HG03575 (cell line): ENCODE results near the gene ULBP3.
"Not testable (repeated sequence)": the region's sequence is repeated elsewhere in the genome, so short reads cannot be mapped to it uniquely, and the experiment has no call there.

ENCODE experiments used
- ATAC-seq: cut with Tn5 transposase; IDR thresholded peaks from one replicate; pipeline ENCODE4 v1.9.1; 2021; ENCODE audit not compliant: unreplicated experiment, insufficient number of reproducible peaks, low FRiP score; ENCODE audit errors: extremely low read depth

ULBP3 gene

DNA sequence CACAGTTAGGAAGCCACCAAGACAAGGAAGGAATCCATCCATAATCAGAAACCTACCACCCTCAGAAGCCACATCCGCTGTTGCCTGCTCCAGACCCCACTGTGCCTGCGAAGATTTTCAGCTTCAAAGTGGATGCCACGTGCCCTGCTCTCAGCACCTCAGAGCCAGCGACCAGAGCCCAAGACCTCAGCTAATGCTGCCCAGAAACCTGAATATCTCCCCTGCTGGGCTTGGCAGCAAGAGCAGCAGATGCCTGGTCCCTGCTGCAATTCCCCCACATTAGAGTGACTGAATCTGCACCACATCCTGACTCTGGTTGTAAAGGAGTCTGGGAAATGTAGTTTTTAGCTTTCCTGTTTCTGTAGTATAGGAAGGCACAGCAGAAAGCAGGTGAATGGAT, 10.7 kb upstream of the ULBP3 start:
- ATAC-seq: no peak

DNA sequence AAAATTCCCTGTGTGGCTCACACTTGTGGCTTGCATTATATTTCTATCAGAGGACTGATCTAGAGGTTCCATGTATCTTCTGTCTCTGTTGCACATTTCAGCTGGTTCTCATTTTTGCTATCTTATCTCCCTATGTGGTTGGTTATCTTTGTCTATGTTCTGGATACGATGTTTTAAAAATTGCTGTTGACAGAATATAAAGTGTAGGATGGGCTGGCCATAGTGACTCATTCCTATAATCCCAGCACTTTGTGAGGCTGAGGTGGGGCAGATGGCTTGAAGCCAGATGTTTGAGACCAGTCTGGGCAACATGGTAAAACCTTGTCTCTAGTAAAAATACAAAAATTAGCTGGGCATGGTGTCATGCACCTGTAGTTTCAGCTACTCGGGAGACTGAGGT, 9.9 kb upstream of the ULBP3 start:
- ATAC-seq: no peak

DNA sequence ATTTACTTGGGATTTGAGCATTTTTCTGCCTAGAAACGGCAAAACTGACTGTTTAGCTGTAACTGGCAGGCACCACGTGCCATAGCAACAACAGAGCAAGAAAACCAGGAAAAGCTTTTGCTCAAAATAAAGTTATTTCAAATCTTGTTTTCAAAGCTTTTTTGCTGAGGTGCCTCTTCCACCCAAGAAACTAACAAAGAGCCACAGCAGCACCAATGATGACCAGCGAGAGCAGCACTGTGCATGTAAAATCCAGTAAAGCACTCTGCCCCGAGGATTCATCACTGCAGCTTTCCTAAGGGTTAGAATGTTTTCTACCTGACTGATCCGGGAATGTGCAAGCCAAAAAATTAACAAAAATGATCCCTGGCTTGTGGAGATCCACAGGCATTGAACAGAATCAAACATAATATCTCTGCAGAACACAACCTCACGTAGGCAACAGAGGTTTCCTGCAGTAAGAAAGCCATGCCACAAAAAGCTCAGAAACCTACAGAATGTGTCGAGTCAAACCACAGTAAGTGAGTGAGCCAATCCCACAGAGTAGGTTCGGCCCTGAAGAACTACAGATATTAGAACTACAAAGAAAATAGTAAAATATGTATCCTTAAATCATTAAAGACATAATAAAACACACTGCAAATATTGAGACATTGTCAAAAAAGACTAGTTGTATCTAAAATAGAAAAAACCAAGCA, 7.4 kb upstream of the ULBP3 start:
- no peak for ATAC-seq

DNA sequence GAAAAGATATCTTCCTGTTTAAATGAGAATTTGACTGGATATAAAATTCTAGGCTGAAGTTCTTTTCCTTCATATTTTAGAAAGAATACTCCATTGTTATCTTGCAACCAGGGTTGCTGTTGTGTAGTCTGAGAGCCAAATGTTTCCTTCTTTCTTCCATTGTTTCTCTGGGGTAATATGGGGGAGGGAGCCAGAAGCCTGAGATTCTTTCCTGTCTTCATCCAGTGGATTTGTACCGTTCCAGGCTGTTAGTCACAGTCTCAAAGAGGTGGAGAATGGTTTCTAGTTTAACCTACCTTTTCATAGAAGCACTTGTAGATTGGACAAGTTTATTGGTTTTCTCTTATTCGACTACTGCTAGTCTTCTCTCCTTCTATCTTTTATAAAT, 6.1 kb upstream of the ULBP3 start:
- ATAC-seq: no peak

DNA sequence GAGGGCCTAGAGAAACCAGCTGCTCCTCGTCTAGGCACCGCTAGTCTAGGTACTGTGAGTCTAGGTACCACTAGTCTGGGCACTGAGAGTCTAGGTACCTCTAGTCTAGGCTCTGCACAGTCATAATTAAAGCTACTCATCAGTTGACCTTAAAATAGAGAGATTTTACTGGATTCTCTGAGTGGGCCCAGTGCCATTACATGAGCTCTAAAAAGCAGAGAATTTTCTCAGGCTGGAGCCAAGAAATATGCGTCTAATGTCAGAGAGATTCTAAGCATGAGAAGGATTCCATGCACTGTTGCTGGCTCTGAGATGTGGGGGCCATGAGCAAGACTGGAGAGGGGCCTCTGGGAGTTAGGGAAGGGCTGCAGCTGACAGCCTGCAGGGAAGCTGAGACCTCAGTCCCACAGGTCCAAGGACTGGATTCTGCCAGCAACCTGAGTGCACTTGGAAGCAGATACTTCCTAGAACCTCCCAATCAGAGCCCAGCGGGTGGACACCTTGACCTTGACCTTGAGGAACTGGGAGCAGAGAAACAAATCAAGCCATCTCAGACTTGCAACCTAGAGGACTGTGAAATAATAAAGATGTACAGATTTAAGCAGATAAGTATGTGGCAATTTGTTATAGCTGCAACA, 5.6 kb upstream of the ULBP3 start:
- ATAC-seq: not testable (repeated sequence)

DNA sequence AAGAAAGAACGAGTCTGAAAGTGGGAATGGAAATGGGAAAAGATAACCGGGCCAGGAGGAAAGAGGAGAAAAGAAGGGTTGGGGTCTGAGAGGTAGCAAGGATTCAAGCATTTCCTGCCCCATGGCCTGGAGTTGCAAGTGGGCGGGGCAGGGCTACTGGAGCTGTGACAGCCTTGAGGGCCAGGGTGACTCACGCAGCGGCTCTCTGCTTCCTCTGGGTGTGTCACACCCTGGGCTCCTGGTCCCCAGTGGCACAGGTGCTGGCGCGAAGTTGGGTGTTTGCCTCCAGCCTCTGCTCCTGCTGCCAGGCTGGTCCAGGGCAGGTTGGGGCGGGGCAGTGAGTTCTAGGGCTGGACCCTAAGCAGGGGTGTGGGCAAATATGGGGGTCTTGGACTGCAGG, 3.3 kb upstream of the ULBP3 start:
- no peak for ATAC-seq

DNA sequence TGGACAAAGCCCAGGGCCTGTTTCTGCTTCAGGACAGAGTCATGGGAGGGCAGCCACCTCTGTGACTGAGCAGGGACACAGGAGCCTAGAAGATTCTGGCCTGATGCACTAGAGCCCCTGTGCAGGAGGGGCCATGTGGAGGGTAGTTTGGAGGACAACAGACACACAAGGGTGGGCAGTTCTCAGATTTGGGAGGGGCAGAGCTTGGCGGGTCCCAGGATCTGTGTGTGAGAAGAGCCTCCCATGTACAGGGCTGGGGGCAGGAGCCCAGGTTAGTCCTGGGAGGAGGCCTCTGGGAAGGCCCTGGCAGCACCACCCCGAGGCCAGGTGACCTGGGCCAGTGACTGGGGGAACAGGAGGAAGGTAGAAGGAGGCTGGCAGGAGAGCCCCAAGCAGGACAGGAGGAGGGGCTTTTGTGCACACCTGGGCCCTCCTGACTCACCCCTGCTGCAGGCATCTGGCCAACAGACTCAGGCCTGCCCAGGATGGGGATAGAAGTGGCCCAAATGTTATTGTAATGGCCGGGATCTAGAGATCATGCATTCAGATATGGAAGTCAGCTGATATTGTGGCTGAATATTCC, 1.4 kb upstream of the ULBP3 start:
- no peak for ATAC-seq

DNA sequence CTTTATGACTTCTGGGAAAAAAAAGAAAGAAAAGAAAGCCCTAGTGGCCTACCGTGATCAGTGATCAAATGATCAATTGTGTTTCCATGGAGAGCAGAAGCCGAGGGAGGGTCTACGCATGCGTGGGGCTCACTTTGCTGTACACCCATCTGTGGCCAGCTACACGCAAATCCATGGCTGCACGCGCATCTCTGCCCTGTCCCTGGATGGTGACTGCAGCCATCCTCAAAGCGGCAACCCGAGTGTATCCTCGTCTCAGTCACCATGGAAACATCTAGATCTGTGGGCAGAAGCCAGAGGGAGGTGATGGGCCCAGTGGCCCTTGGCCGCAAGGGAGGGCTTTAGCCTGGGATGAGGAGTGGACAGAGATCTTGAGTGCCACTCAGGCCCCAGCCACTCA, 785 bp upstream of the ULBP3 start:
- no peak for ATAC-seq

DNA sequence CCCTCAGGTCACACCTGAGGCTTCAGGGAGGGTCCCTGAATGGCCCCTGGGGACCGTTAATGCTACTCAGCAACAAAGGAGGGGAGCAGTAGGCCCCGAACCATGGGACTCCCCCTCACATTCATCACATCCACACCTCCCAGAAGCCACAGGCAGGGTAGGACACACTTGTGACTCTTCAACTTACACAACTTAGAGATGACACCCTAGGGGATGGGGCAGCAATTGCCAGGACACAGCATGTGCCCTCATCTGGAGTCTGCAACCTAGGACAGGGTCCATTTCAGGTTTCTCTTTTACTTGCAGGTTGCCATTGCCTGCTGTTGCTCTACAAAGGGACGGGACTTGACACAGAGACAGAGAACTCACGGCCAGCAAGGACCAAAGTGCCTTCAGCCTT, 770 bp downstream of the ULBP3 start:
- ATAC-seq: no peak

DNA sequence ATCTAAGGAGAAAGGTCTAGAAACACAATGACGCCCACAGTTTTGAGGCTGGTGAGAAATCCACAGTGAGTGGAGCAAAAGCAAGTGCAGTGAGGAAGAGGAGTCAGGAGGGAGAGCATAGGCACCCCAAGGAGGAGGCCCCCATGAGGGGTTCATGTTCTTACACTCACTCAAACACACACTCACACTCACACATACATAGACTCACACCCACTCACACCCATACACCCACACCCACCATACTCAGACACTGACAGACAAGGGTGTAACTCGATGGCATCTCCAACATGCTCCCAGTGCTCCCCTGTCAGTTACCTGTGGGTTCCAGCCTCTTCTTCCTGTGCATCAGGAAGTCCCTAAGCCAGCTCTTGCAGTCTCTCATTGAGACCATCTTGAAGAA, 3.8 kb downstream of the ULBP3 start:
- ATAC-seq: no peak

DNA sequence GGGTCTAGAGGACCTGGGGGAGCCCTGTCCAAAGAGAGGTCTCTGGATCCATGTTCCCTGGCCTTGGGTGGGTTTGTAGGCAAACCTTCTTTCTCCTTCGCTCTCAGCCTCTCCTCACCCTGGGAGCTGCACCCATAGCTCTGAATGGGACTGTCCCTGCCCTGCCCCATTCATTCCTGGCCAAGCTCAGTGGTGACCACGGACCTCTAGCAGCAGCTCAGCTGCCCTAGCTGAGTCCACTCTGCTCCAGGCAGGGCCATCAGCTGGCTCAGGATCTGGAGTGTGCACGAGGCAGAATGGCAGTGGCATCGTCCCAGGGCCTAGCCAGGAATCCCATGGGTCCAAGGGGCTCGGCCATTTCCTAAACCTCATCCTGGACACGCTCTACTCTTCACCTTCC, 5.3 kb downstream of the ULBP3 start:
- ATAC-seq: no peak

DNA sequence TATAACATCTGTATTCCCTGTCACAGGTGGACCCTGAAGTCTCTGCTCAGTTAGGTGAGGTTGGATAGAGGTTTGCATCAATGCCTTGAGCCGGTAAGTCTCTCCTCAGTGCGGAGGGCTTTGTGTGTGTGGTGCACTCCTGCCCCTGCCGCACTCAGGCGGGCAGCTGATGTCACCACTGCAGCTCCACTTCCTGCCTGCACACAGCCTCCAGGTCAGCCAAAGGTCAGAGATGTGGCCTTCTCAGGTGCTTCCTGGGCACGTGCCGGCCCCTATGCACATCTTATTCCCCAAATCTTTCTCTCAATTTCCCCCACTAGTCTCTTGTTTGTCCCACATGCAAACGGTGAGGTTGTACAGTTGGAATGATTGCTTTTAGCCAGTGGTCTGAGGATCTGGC, 8.9 kb downstream of the ULBP3 start:
- not testable (repeated sequence) for ATAC-seq

DNA sequence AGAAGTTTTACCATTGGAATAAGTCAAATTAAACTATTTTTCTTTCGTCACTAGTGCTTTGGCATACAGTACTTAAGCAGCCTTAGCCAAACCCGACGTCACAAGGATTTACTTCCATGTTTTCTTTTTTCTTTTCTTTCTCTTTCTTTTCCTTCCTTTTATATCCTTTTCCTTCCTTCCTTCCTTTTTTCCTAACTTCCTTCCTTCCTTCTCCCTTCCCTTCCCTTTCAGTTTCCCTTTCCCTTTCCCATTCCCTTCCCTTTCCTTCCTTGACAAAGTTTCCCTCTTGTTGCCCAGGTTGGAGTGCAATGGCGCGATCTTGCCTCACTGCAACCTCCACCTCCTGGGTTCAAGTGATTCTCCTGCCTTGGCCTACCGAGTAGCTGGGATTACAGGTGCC, 9.9 kb downstream of the ULBP3 start:
- no peak for ATAC-seq

DNA sequence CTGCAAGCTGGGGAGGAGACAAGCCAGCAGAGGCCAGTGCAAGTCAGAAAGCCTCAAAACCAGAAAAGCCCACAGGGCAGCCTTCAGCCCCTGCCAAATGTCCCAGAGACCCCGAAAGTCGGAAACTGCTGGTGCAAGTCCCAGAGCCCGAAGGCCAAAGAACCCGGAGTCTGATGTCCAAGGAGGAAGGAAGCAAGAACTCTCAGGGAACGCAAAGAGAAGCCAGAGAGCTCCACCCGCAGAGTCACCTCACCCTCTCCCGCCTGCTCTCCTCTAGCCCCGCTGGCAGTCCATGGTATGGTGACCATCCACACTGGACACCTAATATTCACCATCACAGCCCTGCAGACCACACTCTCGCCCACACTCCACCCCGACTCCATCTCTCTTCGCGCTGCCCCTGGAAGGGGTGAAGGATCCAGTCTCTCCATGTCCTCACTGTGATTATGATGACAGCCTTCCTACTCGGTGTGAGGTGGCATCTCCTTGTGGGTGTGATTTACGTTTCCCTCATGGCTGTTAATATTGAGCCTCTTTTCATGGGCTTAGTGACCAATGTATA, 10.6 kb downstream of the ULBP3 start:
- no peak for ATAC-seq

DNA sequence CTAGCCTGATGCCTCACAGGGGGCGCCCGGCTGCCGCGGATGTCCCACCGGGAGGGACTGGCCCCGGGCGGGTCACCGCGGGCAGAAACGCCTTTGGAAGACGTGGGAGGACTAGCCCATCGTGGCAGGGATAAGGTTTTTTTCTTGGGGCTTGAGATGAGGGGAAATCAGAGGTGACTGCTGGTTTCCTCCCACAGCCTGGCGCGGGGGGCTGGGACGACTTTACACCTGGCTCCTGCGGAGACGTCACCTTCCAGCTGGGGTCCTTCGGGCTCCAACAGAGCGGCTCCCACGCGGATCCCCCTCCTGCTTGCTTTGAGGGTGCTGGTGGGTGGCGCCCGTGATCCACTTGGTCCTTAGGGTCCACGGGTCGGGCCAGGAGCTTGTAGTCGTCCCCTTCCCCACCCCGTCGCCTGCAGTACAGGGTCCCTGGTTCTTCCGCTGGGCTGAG, 11.4 kb downstream of the ULBP3 start:
- ATAC-seq: no peak

DNA sequence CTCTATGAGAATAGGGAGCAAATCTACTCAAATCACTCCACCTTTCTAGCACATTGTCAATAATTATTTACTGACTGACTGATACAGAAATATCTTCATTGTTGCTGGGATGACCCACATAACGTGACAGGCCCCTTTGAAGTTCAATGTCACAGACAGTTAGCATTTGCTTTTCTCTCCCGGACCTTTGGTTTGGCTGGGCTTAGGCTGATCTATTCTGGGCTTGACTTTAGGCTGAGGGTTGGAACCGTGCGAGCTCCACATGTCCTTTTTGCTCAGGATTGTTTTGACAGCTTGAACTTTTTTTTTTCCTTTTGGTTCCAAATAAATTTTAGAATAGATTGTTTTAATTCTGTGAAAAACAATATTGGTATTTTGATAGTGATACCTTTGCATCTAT, 12.0 kb downstream of the ULBP3 start:
- no peak for ATAC-seq

DNA sequence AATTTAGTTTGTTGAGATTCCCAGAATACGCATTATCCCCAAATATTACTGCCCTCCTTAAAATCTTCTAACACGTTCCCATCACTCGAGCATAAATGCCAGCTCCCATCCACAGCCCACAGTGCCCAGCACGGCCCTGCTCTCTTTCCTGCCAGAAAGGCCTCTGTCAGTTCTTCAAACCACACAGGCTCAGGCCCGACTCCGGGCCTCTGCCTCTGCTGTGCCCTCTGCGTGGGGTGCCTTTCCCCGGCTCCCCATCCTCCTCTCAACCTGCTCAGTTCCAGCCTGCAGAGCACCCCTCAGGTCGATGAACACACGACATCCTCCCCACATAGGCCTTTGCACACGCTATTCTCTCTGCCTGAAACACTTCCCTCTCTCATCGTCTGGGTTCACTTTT, 12.8 kb downstream of the ULBP3 start:
- no peak for ATAC-seq

DNA sequence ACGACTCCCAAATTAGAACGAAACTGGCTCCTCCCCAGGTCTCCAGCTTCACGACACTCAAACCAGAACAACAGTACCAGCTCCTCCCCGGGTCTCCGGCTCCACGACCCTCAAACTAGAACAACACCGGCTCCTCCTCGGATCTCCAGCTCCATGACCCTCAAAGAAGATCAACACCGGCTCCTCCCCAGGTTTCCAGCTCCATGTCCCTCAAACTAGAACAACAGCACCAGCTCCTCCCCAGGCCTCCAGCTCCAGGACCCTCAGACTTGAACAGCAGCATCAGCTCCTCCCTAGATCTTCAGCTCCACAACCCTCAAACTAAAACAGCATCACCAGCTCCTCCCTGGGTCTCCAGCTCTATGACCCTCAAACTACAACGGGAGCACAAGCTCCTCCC, 13.8 kb downstream of the ULBP3 start:
- ATAC-seq: no peak

DNA sequence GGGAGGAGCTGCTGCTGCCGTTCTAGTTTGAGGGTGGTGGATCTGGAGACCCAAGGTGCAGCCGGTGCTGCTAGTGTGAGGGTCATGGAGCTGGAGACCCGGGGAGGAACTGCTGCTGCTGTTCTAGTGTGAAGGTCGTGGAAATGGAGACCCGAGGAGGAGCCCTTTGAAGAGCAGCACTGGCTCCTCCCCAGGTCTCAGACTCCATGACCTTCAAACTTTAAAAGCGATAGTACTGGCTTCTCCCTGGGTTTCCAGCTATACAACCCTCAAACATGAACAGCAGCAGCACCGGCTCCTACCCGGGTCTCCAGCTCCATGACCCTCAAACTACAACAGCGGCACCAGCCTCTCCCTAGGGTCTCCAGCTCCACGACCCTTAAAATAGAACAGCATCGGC, 15.5 kb downstream of the ULBP3 start:
- ATAC-seq: no peak

DNA sequence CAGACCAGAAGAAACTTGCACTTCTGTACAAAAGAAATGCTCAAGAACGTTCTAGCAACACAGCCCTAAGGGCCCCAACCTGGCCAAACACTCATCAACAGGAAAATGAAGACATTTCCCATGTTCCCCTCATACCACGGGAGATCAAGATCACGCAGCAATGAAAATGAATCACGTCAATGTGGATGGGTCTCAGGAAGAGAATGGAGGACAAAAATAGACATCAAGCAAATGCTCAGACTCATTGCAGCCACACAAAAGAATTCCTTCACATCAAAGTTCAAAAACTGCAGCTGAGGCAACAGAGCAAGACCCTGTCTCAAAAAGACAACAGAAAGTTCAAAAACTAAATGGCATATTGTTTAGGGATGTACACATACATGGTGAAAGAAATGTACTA, 18.1 kb downstream of the ULBP3 start:
- no peak for ATAC-seq
